Fibroblast of pulmonary artery (primary cell): Measurements from ENCODE around the gene TKT.

ENCODE experiments used
- DNase-seq: peaks from one replicate; pipeline ENCODE4 v3.0.0-alpha.2; 2010; ENCODE audit warnings: low read depth
- H3K4me3 ChIP-seq: replicated peaks from 2 replicates; pipeline ENCODE4 v1.5.1; 2011; ENCODE audit warnings: low read depth, mild to moderate bottlenecking, control low read depth, low read length, moderate library complexity
- TF ChIP-seq, protein P1 (sequence below): IDR thresholded peaks from 2 replicates; pipeline ENCODE4 v1.5.1; 2011; ENCODE audit warnings: mild to moderate bottlenecking, control low read depth, low read length, inconsistent platforms; ENCODE audit errors: missing control alignments

The TKT gene

DNA sequence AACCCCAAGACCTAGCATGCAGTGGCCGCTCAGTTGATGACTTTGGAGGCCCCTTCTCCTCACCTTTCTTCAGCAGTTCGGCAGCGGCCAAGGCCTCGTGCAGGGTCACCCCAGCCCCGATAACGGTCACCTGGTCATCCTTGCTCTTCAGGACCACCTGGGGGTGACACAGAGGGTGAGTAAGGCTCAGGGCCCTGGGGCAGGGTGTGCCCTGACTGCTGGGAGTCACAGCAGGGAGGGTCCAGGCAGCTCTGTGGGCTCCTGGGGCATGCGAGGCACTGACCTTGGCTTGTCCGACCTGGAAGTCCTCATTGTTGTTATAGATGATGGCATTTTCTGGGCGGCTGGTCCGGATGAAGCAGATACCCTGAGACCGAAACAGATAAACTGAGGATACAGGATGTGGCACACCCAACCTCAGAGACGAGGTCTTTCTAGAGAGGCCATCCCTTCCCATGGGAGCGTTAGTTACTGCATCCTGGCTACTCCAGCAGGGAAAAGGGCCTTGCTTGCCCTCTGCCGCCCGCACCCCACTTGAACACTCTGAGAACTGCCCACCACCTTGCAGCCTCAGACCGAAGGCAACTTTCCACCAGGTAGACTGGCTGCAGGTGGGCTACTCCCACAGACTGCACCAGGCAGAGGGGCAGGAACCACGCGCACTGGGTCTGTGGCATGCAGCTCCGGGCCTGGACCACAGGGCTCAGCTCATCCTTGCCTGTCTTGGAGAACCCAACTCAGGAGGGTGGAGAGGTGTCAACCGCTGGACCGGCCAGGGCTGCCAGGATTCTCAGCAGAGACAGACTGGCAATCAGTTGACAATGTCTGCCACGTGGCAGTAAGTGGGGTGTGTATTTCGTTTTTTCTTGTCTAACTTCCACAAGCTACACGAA is 27.6 kb downstream of the TKT start:
- TF ChIP-seq, protein P1, sequence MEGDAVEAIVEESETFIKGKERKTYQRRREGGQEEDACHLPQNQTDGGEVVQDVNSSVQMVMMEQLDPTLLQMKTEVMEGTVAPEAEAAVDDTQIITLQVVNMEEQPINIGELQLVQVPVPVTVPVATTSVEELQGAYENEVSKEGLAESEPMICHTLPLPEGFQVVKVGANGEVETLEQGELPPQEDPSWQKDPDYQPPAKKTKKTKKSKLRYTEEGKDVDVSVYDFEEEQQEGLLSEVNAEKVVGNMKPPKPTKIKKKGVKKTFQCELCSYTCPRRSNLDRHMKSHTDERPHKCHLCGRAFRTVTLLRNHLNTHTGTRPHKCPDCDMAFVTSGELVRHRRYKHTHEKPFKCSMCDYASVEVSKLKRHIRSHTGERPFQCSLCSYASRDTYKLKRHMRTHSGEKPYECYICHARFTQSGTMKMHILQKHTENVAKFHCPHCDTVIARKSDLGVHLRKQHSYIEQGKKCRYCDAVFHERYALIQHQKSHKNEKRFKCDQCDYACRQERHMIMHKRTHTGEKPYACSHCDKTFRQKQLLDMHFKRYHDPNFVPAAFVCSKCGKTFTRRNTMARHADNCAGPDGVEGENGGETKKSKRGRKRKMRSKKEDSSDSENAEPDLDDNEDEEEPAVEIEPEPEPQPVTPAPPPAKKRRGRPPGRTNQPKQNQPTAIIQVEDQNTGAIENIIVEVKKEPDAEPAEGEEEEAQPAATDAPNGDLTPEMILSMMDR = no peak
- DNase-seq = no peak
- no peak overlapping the region for H3K4me3 ChIP-seq

DNA sequence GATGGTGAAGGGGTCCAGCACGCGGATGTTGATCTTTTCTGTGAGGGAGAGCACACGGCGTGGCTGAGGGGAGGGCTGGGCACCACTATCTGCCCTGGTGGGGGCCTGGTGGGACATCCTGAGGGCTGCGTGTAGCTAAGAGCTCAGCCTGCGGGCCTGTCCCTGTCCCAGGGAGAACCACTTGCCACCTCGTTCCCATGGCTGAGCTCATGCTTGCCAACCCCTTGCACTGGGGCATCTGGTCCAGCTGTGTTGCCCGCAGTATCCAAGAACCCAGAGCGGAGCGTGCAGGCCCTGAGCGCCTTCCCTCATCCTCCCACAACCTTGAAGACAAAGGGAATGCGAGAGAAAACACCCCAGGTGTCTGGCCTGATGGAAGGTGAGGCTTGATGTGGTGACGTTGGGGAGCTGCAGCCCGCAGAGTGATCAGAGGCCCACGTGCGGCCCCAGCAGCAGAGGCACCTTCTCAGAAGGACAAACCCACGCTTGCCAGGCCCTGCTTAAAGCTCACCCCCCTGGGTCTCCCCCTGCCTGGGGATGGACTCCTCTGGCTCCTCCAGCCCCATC is 28.9 kb downstream of the TKT start:
- no peak for DNase-seq
- no peak overlapping the region for H3K4me3 ChIP-seq
- TF ChIP-seq, protein P1 = no peak

DNA sequence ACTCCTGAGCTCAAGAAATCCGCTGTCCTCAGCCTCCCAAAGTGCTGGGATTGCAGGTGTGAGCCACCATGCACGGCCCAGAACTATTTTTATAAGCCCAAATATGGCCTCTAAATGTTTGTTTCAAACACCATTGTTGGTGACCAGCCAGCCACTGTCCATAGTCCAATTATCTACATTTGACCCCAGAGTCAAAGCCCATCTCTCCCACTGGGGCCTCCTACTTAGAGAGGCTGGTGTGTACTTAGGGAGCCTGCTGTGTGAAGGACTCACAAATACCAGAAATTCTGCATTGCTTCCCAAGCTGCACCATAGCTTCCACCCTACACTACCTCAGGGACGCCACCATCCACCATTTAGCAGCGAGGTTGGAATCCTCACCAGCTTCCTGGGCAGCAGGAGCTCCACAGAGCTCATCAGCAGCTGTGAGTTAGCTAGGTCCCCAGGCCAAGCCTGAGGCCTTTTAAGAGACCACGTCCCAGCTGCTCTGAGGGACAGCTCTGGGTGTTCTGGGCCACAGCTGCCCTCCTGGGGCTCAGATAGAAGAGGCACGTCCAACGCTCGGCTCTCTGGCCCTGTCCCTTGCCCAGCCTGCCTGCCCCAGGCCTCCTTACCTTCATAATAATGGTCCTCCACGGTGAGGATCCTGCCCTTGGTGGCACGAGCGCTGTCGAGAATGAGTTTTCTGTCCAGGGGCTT is 29.5 kb downstream of the TKT start:
- TF ChIP-seq, protein P1 = no peak
- no peak overlapping the region for H3K4me3 ChIP-seq

DNA sequence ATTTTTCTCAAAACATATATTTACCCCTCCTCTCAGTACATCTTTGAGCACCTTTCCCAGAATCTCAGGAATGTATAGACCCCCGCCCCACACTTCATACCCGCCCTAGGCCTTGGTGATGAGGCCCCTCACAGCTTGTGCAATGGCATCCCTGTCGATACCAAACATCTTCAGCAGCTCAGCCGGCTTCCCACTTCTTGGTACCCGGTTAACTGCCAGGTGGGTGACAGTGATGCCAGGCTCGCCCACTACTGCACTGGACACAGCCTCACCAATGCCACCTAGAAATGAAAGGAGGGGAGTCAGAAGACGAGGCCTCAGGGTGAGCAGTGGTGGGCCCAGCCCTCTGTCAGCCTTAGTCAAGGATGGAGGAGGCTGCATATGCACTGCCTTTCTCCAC is 30.2 kb downstream of the TKT start:
- DNase-seq = no peak
- H3K4me3 ChIP-seq = no peak overlapping the region
- TF ChIP-seq, protein P1 = no peak

More for the DNA sequence above, 29.5 kb downstream of the TKT start:
- no peak for DNase-seq

DNA sequence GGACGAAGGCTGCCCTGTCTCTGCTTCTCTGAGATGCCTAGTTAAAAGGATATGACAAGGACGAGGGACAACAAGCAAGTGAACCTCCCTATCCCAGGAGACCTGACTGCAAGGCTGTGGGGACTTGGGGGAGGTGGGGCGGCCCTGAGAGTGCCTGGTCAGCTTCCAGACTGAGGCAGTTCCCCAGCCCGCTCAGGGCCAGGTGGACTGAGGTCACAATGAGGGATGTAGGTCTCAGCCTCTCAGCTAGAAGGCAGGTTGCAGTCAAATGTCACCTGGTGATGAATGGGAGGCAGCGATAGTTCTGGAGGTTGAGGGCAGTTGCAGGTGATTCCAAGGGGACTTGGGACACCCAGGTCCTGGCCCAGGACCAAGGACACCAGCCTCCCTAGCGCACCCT is 30.6 kb downstream of the TKT start:
- TF ChIP-seq, protein P1 = no peak
- no peak overlapping the region for H3K4me3 ChIP-seq
- DNase-seq = no peak

DNA sequence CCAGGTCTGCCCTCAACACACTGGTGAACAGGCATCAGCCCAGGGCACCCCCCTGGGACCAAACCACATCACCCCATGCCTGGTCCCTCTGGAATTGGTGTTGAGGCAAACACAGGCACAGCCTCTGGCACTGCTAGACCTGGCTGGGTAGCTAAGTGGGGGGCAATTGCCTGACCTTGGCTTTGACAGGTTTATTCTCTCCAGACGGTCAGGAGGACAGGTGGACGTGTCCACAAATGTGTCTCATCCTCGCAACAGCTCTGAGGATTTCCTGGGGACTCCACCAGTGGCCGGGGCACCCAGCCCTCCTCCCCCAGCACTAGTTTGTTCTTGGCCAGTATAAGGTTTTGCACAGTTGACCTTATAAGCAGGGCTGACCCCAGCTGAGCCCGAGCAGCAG is 31.3 kb downstream of the TKT start:
- no peak overlapping the region for H3K4me3 ChIP-seq
- no peak for DNase-seq
- TF ChIP-seq, protein P1 = no peak
